SU-DHL-6 (cell line): Measurements from ENCODE around the gene ZNF629.
A peak's percentile ranks its signal among the peaks of the same experiment; 100 is the strongest.

Experiments
- H2AFZ ChIP-seq: fragments of 200-600 bp; sonication (generic); 2 replicates; pipeline ENCODE4 v1.6.1; 2014; ENCODE audit warnings: low read depth, mild to moderate bottlenecking, moderate library complexity, mixed read lengths, antibody characterized with exemption, low read length; ENCODE audit not compliant: severe bottlenecking
- H3F3A ChIP-seq: fragments of 200-600 bp; shearing (Covaris generic); 2 replicates; pipeline ENCODE4 v1.6.0; 2016; ENCODE audit warnings: antibody characterized with exemption, mild to moderate bottlenecking; ENCODE audit not compliant: insufficient read depth
- H3K27ac ChIP-seq: fragments of 200-600 bp; sonication (generic); 2 replicates; pipeline ENCODE4 v1.5.1; 2016; ENCODE audit warnings: low read depth, mild to moderate bottlenecking, low read length, moderate library complexity, mixed read lengths
- H3K27me3 ChIP-seq: fragments of 200-600 bp; sonication (generic), shearing (Covaris generic); 2 replicates; pipeline ENCODE4 v1.6.0; 2014; ENCODE audit warnings: mild to moderate bottlenecking, low read length
- H3K36me3 ChIP-seq: fragments of 200-600 bp; sonication (generic); 2 replicates; pipeline ENCODE4 v1.6.1; 2014; ENCODE audit warnings: mild to moderate bottlenecking, low read length, mixed read lengths
- H3K4me2 ChIP-seq: fragments of 300-600, 200-600 bp; shearing (Covaris generic), sonication (generic); 2 replicates; pipeline ENCODE4 v1.6.0; 2014; ENCODE audit warnings: low read length, low read depth, mild to moderate bottlenecking; ENCODE audit not compliant: poor library complexity, severe bottlenecking
- H3K4me3 ChIP-seq: fragments of 200-600 bp; sonication (generic); 2 replicates; pipeline ENCODE4 v1.5.1; 2014; ENCODE audit warnings: antibody characterized with exemption, low read length, mild to moderate bottlenecking, mixed read lengths; ENCODE audit not compliant: insufficient read depth, poor library complexity, severe bottlenecking
- H3K79me2 ChIP-seq: fragments of 200-600 bp; sonication (generic); 2 replicates; pipeline ENCODE4 v1.6.1; 2014; ENCODE audit warnings: mild to moderate bottlenecking, low read length, moderate library complexity; ENCODE audit not compliant: insufficient read depth
- H3K9ac ChIP-seq: fragments of 200-600 bp; sonication (generic); 2 replicates; pipeline ENCODE4 v1.7.0; 2014; ENCODE audit warnings: mild to moderate bottlenecking, low read length
- H3K9me2 ChIP-seq: fragments of 200-600 bp; sonication (generic); replicated peaks from 2 replicates; pipeline ENCODE4 v1.6.1; 2014; ENCODE audit warnings: low read length; ENCODE audit not compliant: insufficient read depth
- H3K9me3 ChIP-seq: fragments of 200-600 bp; sonication (generic); 2 replicates; pipeline ENCODE4 v1.6.1; 2014; ENCODE audit warnings: low read length, mixed read lengths; ENCODE audit not compliant: insufficient read depth
- H4K20me1 ChIP-seq: fragments of 200-600 bp; sonication (generic); 2 replicates; pipeline ENCODE4 v1.6.1; 2014; ENCODE audit warnings: low read depth, mild to moderate bottlenecking, antibody characterized with exemption, low read length, moderate library complexity, mixed read lengths
- CTCF ChIP-seq: fragments of 200-600 bp; sonication (generic); IDR thresholded peaks from one replicate; pipeline ENCODE4 v1.5.1; 2017; ENCODE audit warnings: antibody characterized with exemption, mild to moderate bottlenecking, low read length, moderate library complexity; ENCODE audit not compliant: insufficient read depth, poor library complexity, severe bottlenecking
- EZH2phosphoT487 ChIP-seq: fragments of 200-600 bp; sonication (generic), shearing (Covaris generic); conservative IDR thresholded peaks from 2 replicates; pipeline ENCODE4 v1.6.1; 2018; ENCODE audit warnings: mild to moderate bottlenecking, antibody characterized with exemption, low read length, moderate library complexity, mixed read lengths

Gene ZNF629

GRCh38 chr16:30775392-30776188, 11.4 kb downstream of the ZNF629 start:
- peak overlapping the region; percentile 63 for H2AFZ ChIP-seq
- H3K27me3 ChIP-seq, result no peaks in the 10 kb centered on the region
- TF ChIP-seq EZH2phosphoT487 (no peak), CTCF (no peak)
- peak overlapping the region; percentile 69 for H3K4me3 ChIP-seq
- no peaks in the 10 kb centered on the region for H3K79me2 ChIP-seq
- no peaks in the 10 kb centered on the region for H4K20me1 ChIP-seq
- no peaks in the 10 kb centered on the region for H3F3A ChIP-seq
- H3K27ac ChIP-seq, result peak overlapping the region; percentile 49
- H3K9me2 ChIP-seq, result no peaks in the 10 kb centered on the region
- H3K36me3 ChIP-seq, result no peaks in the 10 kb centered on the region
- H3K9me3 ChIP-seq, result no peaks in the 10 kb centered on the region
- H3K9ac ChIP-seq, result peak overlapping the region; percentile 79
- H3K4me2 ChIP-seq, result peak overlapping the region; percentile 57

- H2AFZ ChIP-seq, result peak overlapping the region; percentile 63
- peak overlapping the region; percentile 57 for H3K4me2 ChIP-seq
- H3K27ac ChIP-seq, result peak overlapping the region; percentile 49
- H3K9me3 ChIP-seq, result no peaks in the 10 kb centered on the region
- H3K79me2 ChIP-seq, result no peaks in the 10 kb centered on the region
- H3K4me3 ChIP-seq, result peak overlapping the region; percentile 69
- no peaks in the 10 kb centered on the region for H3K27me3 ChIP-seq
- H4K20me1 ChIP-seq, result no peaks in the 10 kb centered on the region
- no peaks in the 10 kb centered on the region for H3K36me3 ChIP-seq
- TF ChIP-seq EZH2phosphoT487 (no peak), CTCF (no peak)
- H3K9me2 ChIP-seq, result no peaks in the 10 kb centered on the region
- H3F3A ChIP-seq, result no peaks in the 10 kb centered on the region
- peak overlapping the region; percentile 79 for H3K9ac ChIP-seq
Measured at GRCh38 chr16:30775131-30775391, 11.9 kb downstream of the ZNF629 start.

- Histone ChIP-seq H3K9me2 (no peaks in the 10 kb centered on the region), H3K27me3 (no peaks in the 10 kb centered on the region), H4K20me1 (no peaks in the 10 kb centered on the region), H3K79me2 (no peaks in the 10 kb centered on the region), H3K9ac (peak overlapping the region; percentile 79), H3K9me3 (no peaks in the 10 kb centered on the region), H2AFZ (peak overlapping the region; percentile 63), H3K36me3 (no peaks in the 10 kb centered on the region), H3K4me2 (peak overlapping the region; percentile 57), H3K4me3 (peak overlapping the region; percentile 69), H3K27ac (peak overlapping the region; percentile 49; the same call in 1 of the 2 replicates), H3F3A (no peaks in the 10 kb centered on the region)
- no peak for TF ChIP-seq EZH2phosphoT487
- TF ChIP-seq CTCF, result no peak
Measured at GRCh38 chr16:30774367-30775130, 12.5 kb downstream of the ZNF629 start.
